M059J (cell line): ENCODE results near the gene TCF4. TPM values are rescaled to one million over a fixed set of nuclear protein-coding genes. Genes with fewer than 3 reads are reported as not detected.

ENCODE experiments used
- DNase-seq: peaks from one replicate; pipeline ENCODE4 v3.0.0-alpha.2; 2012; ENCODE audit warnings: low read depth
- total RNA-seq: library from RNA; depleted of rRNA; stranded (reverse); fragments of >200 nt; shearing (Covaris generic); gene quantifications from 2 replicates; pipeline ENCODE4 v1.2.3, GENCODE V29; 2014

TCF4 gene
- total RNA-seq, 1 experiment from 2014 or later, result 57.2 TPM

GRCh38 chr18:55351241-55351691 lies 236.7 kb downstream of the TCF4 start:
- DNase-seq, result peak; percentile 11

- no peak for DNase-seq
These were observed 238.3 kb downstream of the TCF4 start for GRCh38 chr18:55349685-55350084.

GRCh38 chr18:55346961-55347740 lies 240.8 kb downstream of the TCF4 start:
- DNase-seq, result no peak

- no peak for DNase-seq
These were observed 241.6 kb downstream of the TCF4 start for GRCh38 chr18:55346387-55346786.

GRCh38 chr18:55345103-55345950 lies 242.7 kb downstream of the TCF4 start:
- no peak for DNase-seq

- peak; percentile 38 for DNase-seq
These were observed 244.5 kb downstream of the TCF4 start for GRCh38 chr18:55343396-55344073.

GRCh38 chr18:55340998-55341397 lies 247.0 kb downstream of the TCF4 start:
- no peak for DNase-seq

- no peak for DNase-seq
These were observed 248.0 kb downstream of the TCF4 start for GRCh38 chr18:55339990-55340389.

- no peak for DNase-seq
These were observed 248.9 kb downstream of the TCF4 start for GRCh38 chr18:55338978-55339650.

- DNase-seq, result no peak
These were observed 250.0 kb downstream of the TCF4 start for GRCh38 chr18:55337908-55338521.

- no peak for DNase-seq
These were observed 250.9 kb downstream of the TCF4 start for GRCh38 chr18:55337138-55337537.

- no peak for DNase-seq
These were observed 251.4 kb downstream of the TCF4 start for GRCh38 chr18:55336438-55337100.

- DNase-seq, result no peak
These were observed 253.1 kb downstream of the TCF4 start for GRCh38 chr18:55334875-55335274.

- no peak for DNase-seq
These were observed 256.7 kb downstream of the TCF4 start for GRCh38 chr18:55331301-55331700.

GRCh38 chr18:55328301-55328700 lies 259.7 kb downstream of the TCF4 start:
- DNase-seq, result peak; percentile 72

- no peak for DNase-seq
These were observed 260.5 kb downstream of the TCF4 start for GRCh38 chr18:55327454-55327853.

GRCh38 chr18:55326134-55326533 lies 261.9 kb downstream of the TCF4 start:
- DNase-seq, result no peak

- peak; percentile 18 for DNase-seq
These were observed 263.8 kb downstream of the TCF4 start for GRCh38 chr18:55324166-55324565.

- peak; percentile 55 for DNase-seq
These were observed 264.7 kb downstream of the TCF4 start for GRCh38 chr18:55323051-55323994.
